T-helper 1 cell treated with Interleukin-12 subunit alpha and Interleukin-12 subunit beta and Interleukin-4 antibody, amounts not matched to agents 30 μg/mL and 1 μg/mL, for 36 hours (primary cell): ENCODE data around the gene PLEKHA8.

Experiments
- H3K27ac Mint-ChIP-seq: one replicate; pipeline ENCODE4 v1.8.0; 2021; ENCODE audit warnings: mild to moderate bottlenecking, mixed read lengths
- H3K27me3 Mint-ChIP-seq: one replicate; pipeline ENCODE4 v1.8.0; 2021; ENCODE audit warnings: low read depth, mixed read lengths
- H3K36me3 Mint-ChIP-seq: one replicate; pipeline ENCODE4 v1.8.0; 2021; ENCODE audit warnings: low read depth, mixed read lengths
- H3K4me1 Mint-ChIP-seq: one replicate; pipeline ENCODE4 v1.8.0; 2021; ENCODE audit warnings: low read depth, mixed read lengths
- H3K4me3 Mint-ChIP-seq: one replicate; pipeline ENCODE4 v1.8.0; 2021; ENCODE audit warnings: mild to moderate bottlenecking, moderate library complexity, mixed read lengths
- H3K9me3 Mint-ChIP-seq: one replicate; pipeline ENCODE4 v1.8.0; 2021; ENCODE audit warnings: mixed read lengths

PLEKHA8 gene

DNA sequence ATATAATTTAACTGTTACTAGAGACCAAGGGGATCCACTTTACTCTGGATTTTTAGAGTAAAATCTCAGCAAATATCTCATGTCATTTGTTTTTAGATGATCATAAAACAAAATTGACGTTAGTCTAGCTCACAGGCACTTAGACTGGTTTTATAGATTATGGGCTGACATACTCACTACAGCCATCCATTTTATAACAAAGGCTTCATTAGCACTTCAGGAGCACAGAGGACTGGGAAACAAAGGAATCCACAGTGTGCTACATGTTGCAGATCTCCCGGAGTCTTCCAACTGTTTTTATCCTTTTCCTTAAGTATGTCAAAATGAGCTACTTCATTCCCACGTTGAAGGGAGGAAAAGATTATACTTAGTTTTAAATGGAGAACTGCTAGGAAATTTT is 22.7 kb upstream of the PLEKHA8 start:
- Mint-ChIP-seq H3K4me3 (no peak overlapping the region), H3K4me1 (no peaks in the 10 kb centered on the region), H3K36me3 (no peaks in the 10 kb centered on the region), H3K27me3 (peaks cover 7% of the 10 kb centered on the region), H3K9me3 (no peaks in the 10 kb centered on the region), H3K27ac (no peak overlapping the region)

DNA sequence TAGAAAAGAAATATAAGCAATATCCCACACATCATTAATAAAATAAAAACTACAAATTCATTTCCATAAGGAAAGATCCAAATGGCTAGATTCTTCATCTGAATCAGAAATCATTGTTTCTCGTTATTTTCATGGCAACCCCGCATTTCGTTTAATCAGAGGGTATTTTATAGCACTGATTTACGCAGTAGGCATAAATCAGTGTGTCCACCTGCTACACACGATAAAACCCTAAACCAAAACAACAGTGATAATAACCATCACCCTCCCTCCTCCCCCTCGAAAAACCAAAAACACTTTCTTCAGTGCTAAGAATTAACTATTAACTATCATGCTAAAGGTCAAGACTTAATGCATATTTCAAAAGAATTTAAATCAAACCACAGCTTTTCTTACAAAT is 18.2 kb upstream of the PLEKHA8 start:
- H3K27ac Mint-ChIP-seq = no peak overlapping the region
- H3K27me3 Mint-ChIP-seq = no peaks in the 10 kb centered on the region
- no peaks in the 10 kb centered on the region for H3K4me1 Mint-ChIP-seq
- no peak overlapping the region for H3K4me3 Mint-ChIP-seq
- H3K9me3 Mint-ChIP-seq = no peaks in the 10 kb centered on the region
- peaks cover 2% of the 10 kb centered on the region for H3K36me3 Mint-ChIP-seq

DNA sequence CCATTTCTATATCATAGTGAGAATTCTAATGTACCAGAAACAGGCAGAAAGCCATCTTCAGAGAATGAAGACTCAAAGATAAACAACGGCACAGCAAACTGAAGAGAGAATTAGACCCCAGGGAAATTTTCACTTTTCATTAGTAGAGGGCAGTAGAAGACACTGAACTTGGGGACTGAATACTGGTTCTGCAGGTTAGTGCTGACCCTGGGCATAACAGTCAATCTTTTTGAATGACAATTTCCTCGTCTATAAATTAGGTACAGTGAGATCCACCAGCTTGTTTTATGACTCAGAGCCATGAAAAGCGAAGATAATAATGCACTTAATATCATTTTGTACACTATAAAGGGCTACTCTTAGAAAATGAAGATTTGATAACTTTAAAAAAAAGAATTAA is 15.5 kb upstream of the PLEKHA8 start:
- Mint-ChIP-seq H3K27me3 (no peaks in the 10 kb centered on the region), H3K4me1 (no peaks in the 10 kb centered on the region), H3K9me3 (no peaks in the 10 kb centered on the region), H3K27ac (no peak overlapping the region), H3K4me3 (no peak overlapping the region), H3K36me3 (peaks cover 7% of the 10 kb centered on the region)

DNA sequence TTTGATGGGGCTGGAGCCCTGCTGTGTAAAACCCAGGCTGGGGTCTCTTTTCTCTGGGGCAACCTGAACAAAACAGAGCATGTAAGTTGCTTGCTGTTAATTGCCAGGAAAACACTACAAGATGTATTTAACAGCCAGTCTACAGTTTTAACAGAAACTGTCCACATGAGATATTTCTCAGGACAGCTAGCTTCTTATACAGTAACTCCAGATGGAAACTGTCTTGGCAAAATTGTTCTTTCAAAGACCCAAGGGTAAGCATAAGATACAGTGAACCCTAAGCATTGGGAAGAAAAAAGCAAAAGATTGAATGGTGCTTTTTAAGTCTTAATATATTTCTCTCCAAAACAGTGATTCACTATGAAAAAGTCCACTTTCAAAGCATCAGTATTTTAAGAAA is 9.8 kb upstream of the PLEKHA8 start:
- H3K27me3 Mint-ChIP-seq = no peaks in the 10 kb centered on the region
- H3K4me1 Mint-ChIP-seq = peaks cover 8% of the 10 kb centered on the region
- H3K36me3 Mint-ChIP-seq = peaks cover 7% of the 10 kb centered on the region
- no peak overlapping the region for H3K27ac Mint-ChIP-seq
- no peak overlapping the region for H3K4me3 Mint-ChIP-seq
- H3K9me3 Mint-ChIP-seq = no peaks in the 10 kb centered on the region

DNA sequence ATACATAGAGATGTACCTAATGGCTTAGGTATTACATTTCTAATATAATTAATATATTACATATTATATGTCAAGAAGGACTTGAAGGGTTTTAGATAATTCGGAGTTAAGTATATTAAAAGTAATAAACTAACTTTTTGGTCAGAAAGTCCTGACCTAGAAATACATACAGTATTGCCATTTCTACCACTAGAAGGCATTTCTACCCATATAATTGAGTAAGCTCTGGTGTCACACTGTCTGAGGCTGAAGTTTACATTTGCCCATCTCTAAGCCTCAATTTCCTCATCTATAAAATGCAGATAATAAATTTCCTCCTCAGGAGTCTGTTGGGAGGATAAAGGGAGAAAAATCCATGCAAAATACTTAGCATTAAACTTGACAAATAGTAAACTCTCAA is 8.8 kb upstream of the PLEKHA8 start:
- peaks cover 12% of the 10 kb centered on the region for H3K4me1 Mint-ChIP-seq
- no peaks in the 10 kb centered on the region for H3K27me3 Mint-ChIP-seq
- H3K27ac Mint-ChIP-seq = no peak overlapping the region
- peaks cover 5% of the 10 kb centered on the region for H3K36me3 Mint-ChIP-seq
- H3K9me3 Mint-ChIP-seq = no peaks in the 10 kb centered on the region
- H3K4me3 Mint-ChIP-seq = no peak overlapping the region

DNA sequence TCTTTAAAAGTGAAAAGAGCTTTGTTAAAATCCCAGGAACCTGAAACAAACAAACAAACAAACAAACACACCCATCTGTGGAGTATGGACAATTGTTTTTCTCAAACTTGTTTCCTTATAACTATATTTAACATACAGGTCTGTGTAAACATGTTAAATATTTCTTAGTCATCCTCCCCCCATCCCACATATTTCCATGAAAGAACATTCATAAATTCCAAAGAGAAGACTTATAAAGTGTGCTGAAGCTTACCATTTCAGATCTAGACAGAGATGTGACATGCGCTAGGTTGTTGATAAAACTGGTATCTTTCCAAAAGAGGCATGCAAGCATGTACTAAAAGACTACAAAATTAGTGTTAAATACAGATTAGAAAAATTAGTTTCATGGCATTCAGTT is 8.3 kb upstream of the PLEKHA8 start:
- Mint-ChIP-seq H3K4me1 (peaks cover 15% of the 10 kb centered on the region), H3K9me3 (no peaks in the 10 kb centered on the region), H3K27ac (no peak overlapping the region), H3K4me3 (no peak overlapping the region), H3K27me3 (no peaks in the 10 kb centered on the region), H3K36me3 (peaks cover 5% of the 10 kb centered on the region)

DNA sequence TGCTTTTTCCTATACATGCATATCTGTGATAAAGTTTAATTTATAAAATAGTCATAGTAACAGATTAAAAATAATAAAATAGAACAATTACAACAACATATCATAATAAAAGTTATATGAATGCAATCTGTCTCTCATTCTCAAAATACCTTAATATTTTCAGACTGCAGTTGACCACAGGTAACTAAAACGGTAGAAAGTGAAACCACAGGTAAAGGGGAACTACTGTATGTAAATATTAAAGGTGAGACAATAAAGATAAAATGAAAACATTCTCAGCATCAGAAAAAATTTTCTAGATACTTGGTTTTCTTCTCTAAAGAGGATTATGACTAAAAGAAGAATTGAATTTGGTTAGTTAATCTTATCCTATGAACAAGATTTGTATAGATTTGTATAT is 7.7 kb upstream of the PLEKHA8 start:
- peaks cover 5% of the 10 kb centered on the region for H3K36me3 Mint-ChIP-seq
- H3K4me1 Mint-ChIP-seq = peaks cover 21% of the 10 kb centered on the region
- no peak overlapping the region for H3K27ac Mint-ChIP-seq
- no peaks in the 10 kb centered on the region for H3K27me3 Mint-ChIP-seq
- H3K4me3 Mint-ChIP-seq = no peak overlapping the region
- no peaks in the 10 kb centered on the region for H3K9me3 Mint-ChIP-seq

DNA sequence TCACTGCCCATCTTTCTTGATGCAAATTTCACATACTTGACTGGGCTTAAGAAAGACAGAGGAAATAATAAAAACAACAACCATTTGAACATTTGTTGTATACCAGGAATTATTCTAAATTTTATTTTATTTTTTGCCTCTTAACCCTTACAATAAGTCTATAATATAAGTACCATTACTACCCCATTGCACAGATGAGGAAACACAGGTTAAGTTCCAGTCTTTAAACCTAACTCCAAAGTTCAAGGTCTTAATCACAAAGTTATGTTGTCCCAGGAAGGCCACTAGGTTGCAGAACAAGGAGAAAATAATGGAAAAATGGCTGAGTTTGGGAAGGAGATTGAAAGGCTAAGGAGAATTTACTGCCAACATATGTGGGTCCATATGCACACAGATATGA is 5.2 kb upstream of the PLEKHA8 start:
- H3K27me3 Mint-ChIP-seq = no peaks in the 10 kb centered on the region
- H3K4me3 Mint-ChIP-seq = no peak overlapping the region
- H3K9me3 Mint-ChIP-seq = no peaks in the 10 kb centered on the region
- H3K4me1 Mint-ChIP-seq = peaks cover 39% of the 10 kb centered on the region
- H3K27ac Mint-ChIP-seq = no peak overlapping the region
- H3K36me3 Mint-ChIP-seq = peaks cover 1% of the 10 kb centered on the region

DNA sequence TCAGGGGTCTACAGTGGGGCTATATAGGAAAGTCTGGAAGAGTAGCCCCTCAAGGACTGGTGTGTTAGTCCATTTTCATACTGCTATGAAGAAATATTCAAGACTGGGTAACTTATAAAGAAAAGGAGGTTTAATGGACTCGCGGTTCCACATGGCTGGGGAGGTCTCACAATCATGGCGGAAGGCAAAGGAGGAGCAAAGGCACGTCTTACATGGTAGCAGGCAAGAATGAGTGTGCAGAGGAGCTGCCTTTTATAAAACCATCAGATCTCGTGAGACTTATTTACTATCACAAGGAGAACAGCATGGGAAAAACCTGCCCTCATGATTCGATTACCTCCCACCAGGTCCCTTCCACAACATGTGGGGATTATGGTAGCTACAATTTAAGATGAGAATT is 4.7 kb upstream of the PLEKHA8 start:
- Mint-ChIP-seq H3K36me3 (peaks cover 1% of the 10 kb centered on the region), H3K27ac (no peak overlapping the region), H3K4me1 (peaks cover 39% of the 10 kb centered on the region), H3K27me3 (no peaks in the 10 kb centered on the region), H3K9me3 (no peaks in the 10 kb centered on the region), H3K4me3 (no peak overlapping the region)

DNA sequence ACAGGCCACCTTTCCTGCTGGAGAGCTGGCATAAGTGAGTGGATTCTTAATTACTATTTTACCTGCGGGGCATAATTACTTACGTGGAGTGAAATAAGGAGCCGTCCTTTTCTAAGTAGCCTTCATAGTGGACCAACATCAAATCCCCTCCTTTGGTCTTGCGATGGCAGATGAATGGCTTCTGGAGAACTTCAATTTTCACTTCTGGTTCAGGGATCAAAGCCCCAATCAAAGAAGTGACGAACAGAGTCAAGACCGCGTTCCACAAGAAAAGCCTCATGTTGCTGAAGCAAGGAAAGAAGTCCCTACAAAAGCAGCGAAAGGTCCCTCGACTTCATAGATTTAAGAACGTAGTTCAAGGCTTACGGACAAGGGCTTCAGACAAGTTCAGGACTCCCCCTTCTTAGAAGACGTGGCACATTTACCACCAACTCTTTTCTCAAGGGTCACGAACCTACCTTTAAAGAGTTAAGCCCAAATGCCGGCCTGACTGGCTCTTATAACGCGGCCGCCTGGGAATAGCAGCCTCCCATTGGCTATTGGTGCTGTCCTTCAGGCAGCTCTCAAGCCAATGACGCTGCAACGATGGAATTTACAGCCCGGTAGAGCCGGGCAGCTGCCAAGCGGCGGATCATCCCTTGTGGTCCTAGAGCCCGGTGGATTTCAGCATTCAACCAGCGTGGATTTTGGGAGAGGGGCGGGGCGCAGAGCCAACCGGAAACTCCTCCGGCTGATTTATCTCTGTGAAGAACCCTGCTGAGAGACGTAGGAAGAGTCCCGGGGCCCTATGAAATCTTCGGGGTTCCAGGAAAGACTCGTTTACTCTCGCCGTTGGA is 1.8 kb upstream of the PLEKHA8 start, which contains the start of gene FKBP14:
TSS of gene FKBP14 (minus strand) at position 474 of the 836 bp plus-strand sequence. CDS start at position 280, 194 bp downstream.
- peak within 1 kb of the TSS; percentile 95 for H3K27ac Mint-ChIP-seq
- H3K4me3 Mint-ChIP-seq = peak within 1 kb of the TSS; percentile 94

DNA sequence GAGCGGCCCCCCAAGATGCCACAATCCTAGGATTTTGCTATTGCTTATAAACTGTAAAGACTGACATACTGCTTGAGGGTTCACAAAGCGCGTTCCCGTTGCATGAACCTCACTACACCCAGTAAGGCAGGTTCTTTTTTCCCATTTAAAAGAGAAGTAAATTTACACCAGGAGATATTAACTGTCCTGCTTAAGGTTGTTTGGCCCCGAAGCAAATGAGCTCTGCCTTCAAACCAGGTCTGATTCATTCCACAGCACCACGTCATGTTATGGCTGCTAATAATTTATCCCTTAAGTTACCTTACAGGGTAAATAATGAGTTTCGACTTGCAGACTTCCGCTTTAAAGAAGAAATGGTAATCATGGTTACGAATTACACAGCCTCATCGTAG is 1.2 kb upstream of the PLEKHA8 start:
- Mint-ChIP-seq H3K27ac (peak overlapping the region; percentile 95), H3K27me3 (no peaks in the 10 kb centered on the region), H3K36me3 (peaks cover 1% of the 10 kb centered on the region), H3K9me3 (no peaks in the 10 kb centered on the region), H3K4me3 (peak overlapping the region; percentile 94), H3K4me1 (peaks cover 35% of the 10 kb centered on the region)

More for the DNA sequence above, 1.8 kb upstream of the PLEKHA8 start, which contains the start of gene FKBP14:
- peaks cover 1% of the 10 kb centered on the region for H3K36me3 Mint-ChIP-seq
- H3K4me1 Mint-ChIP-seq = peaks cover 37% of the 10 kb centered on the region
- H3K27me3 Mint-ChIP-seq = no peaks in the 10 kb centered on the region
- no peaks in the 10 kb centered on the region for H3K9me3 Mint-ChIP-seq

DNA sequence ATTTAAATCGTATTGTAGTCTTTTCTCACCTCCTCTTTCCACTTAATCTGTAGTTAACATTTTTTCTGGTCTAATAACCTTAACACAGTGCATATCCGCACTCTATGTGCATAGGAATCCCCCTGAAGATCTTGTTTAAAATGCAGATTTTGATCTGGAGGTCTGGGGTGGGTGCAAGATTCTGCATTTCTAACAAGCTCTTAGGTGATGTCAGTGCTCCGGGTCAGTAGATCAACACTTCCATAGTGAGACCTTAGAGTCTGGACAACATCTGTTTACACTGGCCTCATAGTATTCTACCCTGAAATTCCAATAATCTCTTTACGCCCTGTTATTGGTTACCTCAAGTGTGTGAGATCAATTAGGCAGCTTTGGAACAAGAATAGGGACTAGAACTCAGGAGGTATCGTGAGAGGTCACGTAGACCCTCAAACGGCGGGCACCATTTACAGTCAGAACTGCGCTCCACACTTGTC is 434 bp upstream of the PLEKHA8 start:
- Mint-ChIP-seq H3K36me3 (peaks cover 1% of the 10 kb centered on the region), H3K27me3 (no peaks in the 10 kb centered on the region), H3K4me3 (peak overlapping the region; percentile 94), H3K9me3 (no peaks in the 10 kb centered on the region), H3K4me1 (peaks cover 34% of the 10 kb centered on the region), H3K27ac (peak overlapping the region; percentile 95)

DNA sequence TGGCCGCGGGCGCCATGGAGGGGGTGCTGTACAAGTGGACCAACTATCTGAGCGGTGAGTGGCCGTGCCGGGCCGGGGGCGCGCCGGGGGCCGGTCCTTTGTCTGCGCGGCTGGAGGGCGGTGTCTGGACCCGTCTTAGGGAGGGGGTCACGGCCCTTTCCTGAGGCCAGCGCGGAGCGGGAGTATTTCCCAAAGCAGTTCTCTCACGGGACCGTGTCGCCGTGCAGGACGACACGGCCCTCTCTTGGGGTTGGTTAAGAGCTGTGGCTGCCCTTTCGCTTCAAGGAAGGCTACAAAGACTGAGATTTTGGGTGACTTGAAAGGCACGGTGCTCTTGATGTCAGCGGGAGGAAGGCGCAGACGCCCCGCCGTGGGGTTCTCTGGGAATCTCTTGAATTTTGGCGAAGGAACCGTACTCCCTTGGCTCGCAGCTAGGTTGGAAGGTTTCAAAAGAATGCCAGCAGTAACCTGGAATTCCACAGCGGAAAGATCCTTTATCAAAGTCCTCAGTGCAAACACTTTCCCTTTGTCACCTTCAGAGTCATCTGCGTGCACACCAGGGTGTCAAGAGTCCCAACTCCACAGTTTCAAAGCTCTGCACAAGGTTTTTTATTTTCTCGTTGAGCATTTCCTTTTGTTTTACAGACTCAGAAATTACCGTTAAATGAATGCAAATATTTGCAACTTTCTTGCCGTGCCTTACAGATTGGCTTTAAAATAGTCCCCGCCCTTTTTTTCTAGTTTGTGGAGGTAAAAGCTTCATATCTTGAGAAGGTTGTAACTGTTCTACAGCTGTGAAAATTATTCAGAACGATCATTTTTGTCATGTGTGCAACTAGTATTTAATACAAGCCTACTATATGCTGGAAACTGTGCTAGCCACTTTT is 780 bp downstream of the PLEKHA8 start:
- H3K4me1 Mint-ChIP-seq = peaks cover 28% of the 10 kb centered on the region
- H3K27me3 Mint-ChIP-seq = no peaks in the 10 kb centered on the region
- H3K27ac Mint-ChIP-seq = peak overlapping the region; percentile 71
- H3K4me3 Mint-ChIP-seq = no peak overlapping the region
- no peaks in the 10 kb centered on the region for H3K9me3 Mint-ChIP-seq
- H3K36me3 Mint-ChIP-seq = peaks cover 1% of the 10 kb centered on the region

DNA sequence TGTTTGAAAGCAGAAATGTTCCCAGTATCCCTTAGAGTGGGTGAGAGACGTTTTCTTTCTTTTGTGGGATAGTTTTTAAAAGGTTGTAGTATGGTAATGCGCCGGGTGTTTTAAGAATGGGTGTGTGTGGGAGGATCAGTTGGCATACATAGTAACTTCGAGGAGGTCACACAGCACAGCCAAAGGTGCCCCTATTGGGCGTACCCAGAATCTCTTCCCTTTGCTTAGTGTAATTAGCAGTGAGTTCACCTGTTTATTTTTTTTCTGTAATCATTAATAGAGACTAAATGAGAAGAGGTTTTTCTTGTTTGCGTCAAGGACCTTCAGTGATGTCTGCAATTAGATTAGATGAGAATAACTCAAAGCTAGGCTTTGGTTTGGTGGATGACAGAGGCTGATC is 1.5 kb downstream of the PLEKHA8 start:
- Mint-ChIP-seq H3K9me3 (no peaks in the 10 kb centered on the region), H3K27ac (no peak overlapping the region), H3K36me3 (peaks cover 1% of the 10 kb centered on the region), H3K27me3 (no peaks in the 10 kb centered on the region), H3K4me1 (peaks cover 27% of the 10 kb centered on the region), H3K4me3 (no peak overlapping the region)
